ENCODE data around the gene ADAMTS17.
A peak's percentile ranks its signal among the peaks of the same experiment; 100 is the strongest.

ADAMTS17 gene

DNA sequence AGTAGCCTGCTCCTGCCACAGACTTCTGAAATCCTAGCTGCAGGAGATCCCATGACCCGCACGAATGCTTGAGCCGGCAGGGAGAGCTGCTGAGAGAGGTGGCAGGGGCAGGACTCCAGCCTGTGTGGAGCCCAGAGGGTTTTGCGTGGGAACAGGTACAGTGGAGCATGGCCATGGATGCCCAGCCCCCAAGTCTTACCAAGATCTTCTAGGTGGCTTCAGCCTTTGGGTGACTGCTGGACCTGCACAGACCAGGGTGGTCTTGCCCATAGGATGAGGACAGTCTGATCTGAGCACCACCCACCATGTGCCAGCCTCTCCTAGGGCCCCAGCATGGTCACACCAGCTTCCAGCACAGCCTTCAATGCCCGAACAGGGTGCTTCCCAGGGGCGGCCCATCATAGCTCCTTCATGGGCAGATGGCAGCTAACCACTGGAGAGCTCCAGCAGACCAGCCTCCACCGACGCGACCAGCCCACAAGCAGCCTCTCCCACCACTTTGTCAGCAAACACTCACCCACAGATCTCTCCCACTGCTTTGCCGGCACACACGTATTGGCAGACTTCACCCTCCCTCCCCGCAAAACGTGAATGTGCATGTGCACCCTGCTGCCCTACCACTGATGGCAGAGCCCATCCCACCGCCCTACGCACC is 56.0 kb downstream of the ADAMTS17 start:
- Histone ChIP-seq H2BK5ac (ENCODE audit: low read depth, low read length, poor library complexity) (no peak overlapping the region), H3K4ac (ENCODE audit: low read depth, low read length) (no peak overlapping the region), H2BK120ac (ENCODE audit: insufficient read depth, low read length, poor library complexity) (no peak overlapping the region), H3K4me3 (ENCODE audit: low read depth, low read length) (peak overlapping the region; percentile 13), H3K18ac (ENCODE audit: low read length) (no peak overlapping the region), H4K12ac (ENCODE audit: low read depth, low read length) (no peak overlapping the region), H3K27ac (ENCODE audit: low read depth, low read length) (no peak overlapping the region), H3K4me1 (ENCODE audit: control insufficient read depth in 1 of 2, insufficient read depth in 2 of 2, low read length in 2 of 2) (no peaks in the 10 kb centered on the region), H3K9ac (ENCODE audit: low read length) (no peak overlapping the region), H3K9me3 (ENCODE audit: insufficient read depth, low read depth, low read length) (no peaks in the 10 kb centered on the region), H3K36me3 (ENCODE audit: control insufficient read depth in 1 of 2, insufficient read depth in 2 of 2, low read length in 2 of 2) (no peaks in the 10 kb centered on the region), H4K8ac (ENCODE audit: low read depth, low read length) (no peak overlapping the region), H3K14ac (ENCODE audit: low read length) (no peak overlapping the region), H2BK12ac (ENCODE audit: low read length) (no peak overlapping the region), H2AFZ (ENCODE audit: insufficient read depth, low read length, poor library complexity) (no peak overlapping the region), H3K79me2 (ENCODE audit: control insufficient read depth, insufficient read depth, low read length, poor library complexity) (no peaks in the 10 kb centered on the region), H3K4me2 (ENCODE audit: low read length) (no peak overlapping the region), H3K23ac (ENCODE audit: low read length) (no peak overlapping the region), H2AK5ac (ENCODE audit: low read length) (no peak overlapping the region), H3K79me1 (ENCODE audit: low read length) (no peaks in the 10 kb centered on the region), H3K27me3 (ENCODE audit: insufficient read depth, low read length) (no peaks in the 10 kb centered on the region), H4K91ac (ENCODE audit: low read depth, low read length) (no peak overlapping the region)
- WGBS (ENCODE audit: extremely low coverage, insufficient coverage, insufficient read length) = no CpG with 5 or more reads among the region's 15 CpGs
- no peak for DNase-seq

DNA sequence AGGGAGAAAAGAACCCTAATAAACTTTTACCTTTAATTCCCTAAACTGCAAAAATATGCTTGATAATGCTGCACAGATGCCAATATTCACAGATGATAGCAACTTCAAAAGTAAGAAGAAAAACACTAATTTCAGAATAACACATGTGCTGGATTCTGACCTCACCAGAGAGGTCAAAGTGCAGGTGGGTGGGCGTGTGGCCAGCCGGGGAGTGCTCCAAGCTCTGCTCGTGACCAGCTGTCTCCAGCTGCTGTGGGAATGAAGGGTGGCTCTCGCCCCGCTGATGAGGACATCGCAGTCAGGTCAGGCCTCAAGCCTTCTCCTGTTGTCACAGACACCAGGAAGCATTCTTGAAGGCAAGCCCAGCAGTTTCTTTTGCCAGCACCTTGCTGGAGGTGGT is 57.1 kb downstream of the ADAMTS17 start:
- Histone ChIP-seq H3K4me3 (ENCODE audit: low read depth, low read length) (no peak overlapping the region), H3K79me2 (ENCODE audit: control insufficient read depth, insufficient read depth, low read length, poor library complexity) (no peaks in the 10 kb centered on the region), H3K4me2 (ENCODE audit: low read length) (no peak overlapping the region), H2BK5ac (ENCODE audit: low read depth, low read length, poor library complexity) (no peak overlapping the region), H3K36me3 (ENCODE audit: control insufficient read depth in 1 of 2, insufficient read depth in 2 of 2, low read length in 2 of 2) (no peaks in the 10 kb centered on the region), H2BK12ac (ENCODE audit: low read length) (no peak overlapping the region), H3K14ac (ENCODE audit: low read length) (no peak overlapping the region), H2AK5ac (ENCODE audit: low read length) (no peak overlapping the region), H2BK120ac (ENCODE audit: insufficient read depth, low read length, poor library complexity) (no peak overlapping the region), H4K91ac (ENCODE audit: low read depth, low read length) (no peak overlapping the region), H3K23ac (ENCODE audit: low read length) (no peak overlapping the region), H4K8ac (ENCODE audit: low read depth, low read length) (no peak overlapping the region), H3K27ac (ENCODE audit: low read depth, low read length) (no peak overlapping the region), H3K4me1 (ENCODE audit: control insufficient read depth in 1 of 2, insufficient read depth in 2 of 2, low read length in 2 of 2) (peaks cover 0 to 2% of the 10 kb centered on the region in 2 experiments), H3K4ac (ENCODE audit: low read depth, low read length) (no peak overlapping the region), H3K9ac (ENCODE audit: low read length) (no peak overlapping the region), H2AFZ (ENCODE audit: insufficient read depth, low read length, poor library complexity) (no peak overlapping the region), H3K9me3 (ENCODE audit: insufficient read depth, low read depth, low read length) (no peaks in the 10 kb centered on the region), H3K79me1 (ENCODE audit: low read length) (no peaks in the 10 kb centered on the region), H3K18ac (ENCODE audit: low read length) (no peak overlapping the region), H3K27me3 (ENCODE audit: insufficient read depth, low read length) (no peaks in the 10 kb centered on the region), H4K12ac (ENCODE audit: low read depth, low read length) (no peak overlapping the region)
- no peak for DNase-seq
- no CpG with 5 or more reads among the region's 6 CpGs for WGBS (ENCODE audit: extremely low coverage, insufficient coverage, insufficient read length)

DNA sequence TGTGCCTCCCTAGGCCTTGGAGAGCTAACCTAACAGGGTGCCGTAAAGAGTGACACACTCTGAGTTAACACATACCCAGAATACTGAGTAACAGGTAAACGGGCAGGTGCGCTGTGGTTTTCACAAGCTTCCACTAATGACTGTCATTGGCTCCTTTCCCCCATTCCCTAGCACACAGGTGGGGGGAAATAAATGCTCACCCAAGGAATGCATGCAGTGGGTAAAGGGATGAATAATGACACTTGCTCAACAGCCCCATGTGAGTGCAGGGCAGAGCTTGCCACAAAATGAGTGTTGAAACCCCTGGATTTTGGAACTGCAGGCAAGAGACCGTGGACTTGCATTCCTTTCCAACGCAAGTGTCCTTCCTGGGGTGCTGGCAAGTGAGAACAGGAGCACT is 57.6 kb downstream of the ADAMTS17 start:
- H2BK120ac ChIP-seq (ENCODE audit: insufficient read depth, low read length, poor library complexity) = no peak overlapping the region
- no peak overlapping the region for H2AFZ ChIP-seq (ENCODE audit: insufficient read depth, low read length, poor library complexity)
- no peaks in the 10 kb centered on the region for H3K27me3 ChIP-seq (ENCODE audit: insufficient read depth, low read length)
- H2AK5ac ChIP-seq (ENCODE audit: low read length) = no peak overlapping the region
- peaks cover 2 to 7% of the 10 kb centered on the region in 2 experiments for H3K4me1 ChIP-seq (ENCODE audit: control insufficient read depth in 1 of 2, insufficient read depth in 2 of 2, low read length in 2 of 2)
- no peak overlapping the region for H4K12ac ChIP-seq (ENCODE audit: low read depth, low read length)
- no peak overlapping the region for H3K14ac ChIP-seq (ENCODE audit: low read length)
- no peaks in the 10 kb centered on the region for H3K79me1 ChIP-seq (ENCODE audit: low read length)
- H3K9me3 ChIP-seq (ENCODE audit: insufficient read depth, low read depth, low read length) = peaks cover under 1% of the 10 kb centered on the region
- no peak overlapping the region for H4K91ac ChIP-seq (ENCODE audit: low read depth, low read length)
- no peak overlapping the region for H3K4ac ChIP-seq (ENCODE audit: low read depth, low read length)
- H3K23ac ChIP-seq (ENCODE audit: low read length) = no peak overlapping the region
- H3K4me2 ChIP-seq (ENCODE audit: low read length) = no peak overlapping the region
- no peaks in the 10 kb centered on the region for H3K36me3 ChIP-seq (ENCODE audit: control insufficient read depth in 1 of 2, insufficient read depth in 2 of 2, low read length in 2 of 2)
- no peak overlapping the region for H2BK5ac ChIP-seq (ENCODE audit: low read depth, low read length, poor library complexity)
- no peak for DNase-seq
- H3K9ac ChIP-seq (ENCODE audit: low read length) = no peak overlapping the region
- no peaks in the 10 kb centered on the region for H3K79me2 ChIP-seq (ENCODE audit: control insufficient read depth, insufficient read depth, low read length, poor library complexity)
- no peak overlapping the region for H2BK12ac ChIP-seq (ENCODE audit: low read length)
- WGBS (ENCODE audit: extremely low coverage, insufficient coverage, insufficient read length) = no CpG with 5 or more reads among the region's 5 CpGs
- no peak overlapping the region for H3K27ac ChIP-seq (ENCODE audit: low read depth, low read length)
- H3K4me3 ChIP-seq (ENCODE audit: low read depth, low read length) = no peak overlapping the region
- no peak overlapping the region for H3K18ac ChIP-seq (ENCODE audit: low read length)
- no peak overlapping the region for H4K8ac ChIP-seq (ENCODE audit: low read depth, low read length)

DNA sequence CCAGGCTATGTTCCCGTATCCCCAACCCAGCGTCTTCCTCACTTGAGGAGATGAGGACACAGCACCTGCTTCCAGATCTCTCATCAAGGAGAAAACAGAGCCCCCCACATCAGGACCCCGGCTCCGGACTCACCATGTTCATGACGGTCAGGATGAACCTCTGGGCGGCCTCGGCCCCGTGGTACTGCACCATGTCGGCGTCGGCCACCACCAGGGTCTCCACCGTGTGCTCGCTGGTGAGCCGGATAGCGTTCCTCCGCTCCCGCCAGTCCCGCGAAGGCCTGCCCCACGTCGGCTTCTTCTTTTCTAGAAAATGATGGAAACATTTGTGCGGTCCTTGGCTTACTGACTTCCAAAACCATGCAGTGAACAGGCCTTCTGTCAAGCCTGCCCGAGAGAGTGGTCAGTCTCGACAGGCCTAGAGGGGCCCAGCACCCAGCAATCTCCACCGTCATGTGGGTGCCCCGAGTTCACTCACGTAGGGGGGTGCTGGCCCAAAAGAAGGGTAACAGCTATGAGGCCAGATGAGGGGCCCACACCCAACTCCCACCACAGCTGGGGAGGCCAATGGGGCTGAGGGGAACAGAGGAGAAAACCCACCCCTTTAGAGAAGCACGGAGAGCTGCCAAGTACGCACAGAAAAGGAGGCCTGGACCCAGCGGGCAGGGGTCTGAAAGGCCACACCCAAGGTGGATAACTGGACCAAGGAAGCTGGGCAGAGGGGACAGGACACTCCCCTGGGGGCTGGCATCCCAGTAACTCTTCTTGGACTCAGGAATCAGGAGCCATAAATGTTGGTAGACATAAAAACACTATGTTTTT is 60.5 kb downstream of the ADAMTS17 start:
- Histone ChIP-seq H3K9ac (ENCODE audit: low read length) (no peak overlapping the region), H3K18ac (ENCODE audit: low read length) (no peak overlapping the region), H3K27me3 (ENCODE audit: insufficient read depth, low read length) (no peaks in the 10 kb centered on the region), H3K36me3 (ENCODE audit: control insufficient read depth in 1 of 2, insufficient read depth in 2 of 2, low read length in 2 of 2) (no peaks in the 10 kb centered on the region), H3K9me3 (ENCODE audit: insufficient read depth, low read depth, low read length) (peaks cover 2% of the 10 kb centered on the region), H3K4me1 (ENCODE audit: control insufficient read depth in 1 of 2, insufficient read depth in 2 of 2, low read length in 2 of 2) (peaks cover 3 to 8% of the 10 kb centered on the region in 2 experiments), H3K79me2 (ENCODE audit: control insufficient read depth, insufficient read depth, low read length, poor library complexity) (no peaks in the 10 kb centered on the region), H2BK12ac (ENCODE audit: low read length) (no peak overlapping the region), H4K12ac (ENCODE audit: low read depth, low read length) (no peak overlapping the region), H3K4me3 (ENCODE audit: low read depth, low read length) (no peak overlapping the region), H3K23ac (ENCODE audit: low read length) (no peak overlapping the region), H2BK5ac (ENCODE audit: low read depth, low read length, poor library complexity) (no peak overlapping the region), H2BK120ac (ENCODE audit: insufficient read depth, low read length, poor library complexity) (no peak overlapping the region), H3K79me1 (ENCODE audit: low read length) (no peaks in the 10 kb centered on the region), H3K14ac (ENCODE audit: low read length) (no peak overlapping the region), H4K91ac (ENCODE audit: low read depth, low read length) (no peak overlapping the region), H4K8ac (ENCODE audit: low read depth, low read length) (no peak overlapping the region), H3K4me2 (ENCODE audit: low read length) (no peak overlapping the region), H3K4ac (ENCODE audit: low read depth, low read length) (no peak overlapping the region), H2AFZ (ENCODE audit: insufficient read depth, low read length, poor library complexity) (no peak overlapping the region), H2AK5ac (ENCODE audit: low read length) (no peak overlapping the region), H3K27ac (ENCODE audit: low read depth, low read length) (no peak overlapping the region)
- DNase-seq = no peak
- WGBS (ENCODE audit: extremely low coverage, insufficient coverage, insufficient read length) = no CpG with 5 or more reads among the region's 30 CpGs
